Measurements from ENCODE around the gene SRGAP1.
"Not testable (repeated sequence)": the region's sequence is repeated elsewhere in the genome, so short reads cannot be mapped to it uniquely, and the experiment has no call there.

The SRGAP1 gene

GRCh38 chr12:64181430-64182291 lies 337.2 kb downstream of the SRGAP1 start:
- DNase-seq: no peak

GRCh38 chr12:64184216-64184615 lies 339.7 kb downstream of the SRGAP1 start:
- DNase-seq: no peak

GRCh38 chr12:64186789-64187188 lies 342.3 kb downstream of the SRGAP1 start:
- DNase-seq: no peak

GRCh38 chr12:64187370-64187769 lies 342.9 kb downstream of the SRGAP1 start:
- DNase-seq: no peak

- no peak for DNase-seq
Observed at GRCh38 chr12:64187794-64188193, 343.3 kb downstream of the SRGAP1 start.

GRCh38 chr12:64189530-64189929 lies 345.0 kb downstream of the SRGAP1 start:
- no peak for DNase-seq

- no peak for DNase-seq
Observed at GRCh38 chr12:64190140-64190539, 345.6 kb downstream of the SRGAP1 start.

GRCh38 chr12:64192644-64193444 lies 348.3 kb downstream of the SRGAP1 start:
- DNase-seq: no peak

GRCh38 chr12:64193931-64194330 lies 349.4 kb downstream of the SRGAP1 start:
- no peak for DNase-seq

GRCh38 chr12:64194333-64195149 lies 350.0 kb downstream of the SRGAP1 start:
- no peak for DNase-seq

GRCh38 chr12:64195841-64196240 lies 351.3 kb downstream of the SRGAP1 start:
- not testable (repeated sequence) for DNase-seq

- DNase-seq: no peak
Observed at GRCh38 chr12:64203036-64203435, 358.5 kb downstream of the SRGAP1 start.

GRCh38 chr12:64203775-64204174 lies 359.3 kb downstream of the SRGAP1 start:
- no peak for DNase-seq

- DNase-seq: no peak
Observed at GRCh38 chr12:64205542-64205941, 361.0 kb downstream of the SRGAP1 start.

GRCh38 chr12:64207453-64207852 lies 363.0 kb downstream of the SRGAP1 start:
- DNase-seq: no peak
